Measurements from ENCODE around the gene NOL11.
"Not testable (repeated sequence)": the region's sequence is repeated elsewhere in the genome, so short reads cannot be mapped to it uniquely, and the experiment has no call there.

The NOL11 gene

DNA sequence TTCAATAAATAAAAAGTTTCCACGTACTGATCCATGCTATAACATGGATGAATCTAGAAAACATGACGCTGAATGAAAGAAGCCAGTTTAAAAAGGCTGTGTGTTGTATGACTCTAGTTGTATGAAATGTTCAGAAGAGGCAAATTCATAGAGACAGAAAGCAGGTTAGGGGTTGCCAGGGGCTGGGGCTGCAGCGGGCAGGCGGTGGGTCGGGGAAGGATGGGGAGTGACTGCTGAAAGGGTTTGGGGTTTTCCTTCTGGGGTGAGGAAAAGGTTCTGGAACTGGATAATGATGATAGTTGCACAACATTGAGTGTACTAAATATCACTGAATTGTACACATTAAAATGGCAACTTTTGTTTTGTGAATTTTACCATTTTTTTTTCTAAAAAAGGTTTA is 36.3 kb downstream of the NOL11 start:
- DNase-seq (ENCODE audit: low spot score): no peak

DNA sequence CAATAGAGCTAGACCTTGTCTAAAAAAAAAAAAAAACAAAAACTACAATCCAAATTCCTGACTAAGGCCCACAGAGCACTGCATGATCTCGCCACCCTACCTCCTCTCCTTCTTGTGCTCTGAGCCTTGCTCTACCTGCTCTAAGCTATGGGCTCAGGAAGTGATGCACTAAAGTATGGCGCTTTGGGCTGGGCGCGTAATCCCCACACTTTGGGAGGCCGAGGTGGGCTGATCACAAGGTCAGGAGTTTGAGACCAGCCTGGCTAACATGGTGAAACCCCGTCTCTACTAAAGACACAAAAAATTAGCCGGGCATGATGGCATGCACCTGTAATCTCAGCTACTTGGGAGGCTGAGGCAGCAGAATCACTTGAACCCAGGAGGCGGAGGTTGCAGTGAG is 37.0 kb downstream of the NOL11 start:
- not testable (repeated sequence) for DNase-seq (ENCODE audit: low spot score)

- not testable (repeated sequence) for DNase-seq (ENCODE audit: low spot score)
These were observed 39.0 kb downstream of the NOL11 start for GRCh38 chr17:67756766-67757165.

GRCh38 chr17:67759355-67760171 is 41.8 kb downstream of the NOL11 start:
- DNase-seq (ENCODE audit: low spot score): peak; percentile 20

- no peak for DNase-seq (ENCODE audit: low spot score)
These were observed 47.9 kb downstream of the NOL11 start for GRCh38 chr17:67765623-67766022.

GRCh38 chr17:67769231-67769630 is 51.5 kb downstream of the NOL11 start:
- no peak for DNase-seq (ENCODE audit: low spot score)

- no peak for DNase-seq (ENCODE audit: low spot score)
These were observed 52.8 kb downstream of the NOL11 start for GRCh38 chr17:67770539-67770938.

DNA sequence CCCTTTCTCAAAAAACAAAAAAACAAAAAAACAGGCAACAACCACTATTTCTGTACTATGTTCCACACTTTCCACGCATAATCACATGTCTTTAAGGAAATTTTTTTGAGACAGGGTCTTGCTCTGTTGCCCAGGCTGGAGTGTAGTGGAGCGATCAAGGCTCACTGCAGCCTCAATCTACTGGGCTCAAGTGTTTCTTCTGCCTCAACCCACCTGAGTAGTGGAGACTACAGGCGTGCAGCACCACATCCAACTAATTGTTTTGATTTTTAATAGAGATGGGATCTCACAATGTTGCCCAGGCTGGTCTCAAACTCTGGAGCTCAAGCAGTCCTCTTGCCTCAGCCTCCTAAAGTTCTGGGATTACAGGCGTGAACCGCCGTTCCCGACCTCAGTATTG is 54.9 kb downstream of the NOL11 start:
- no peak for DNase-seq (ENCODE audit: low spot score)

GRCh38 chr17:67773246-67773645 is 55.5 kb downstream of the NOL11 start:
- no peak for DNase-seq (ENCODE audit: low spot score)

DNA sequence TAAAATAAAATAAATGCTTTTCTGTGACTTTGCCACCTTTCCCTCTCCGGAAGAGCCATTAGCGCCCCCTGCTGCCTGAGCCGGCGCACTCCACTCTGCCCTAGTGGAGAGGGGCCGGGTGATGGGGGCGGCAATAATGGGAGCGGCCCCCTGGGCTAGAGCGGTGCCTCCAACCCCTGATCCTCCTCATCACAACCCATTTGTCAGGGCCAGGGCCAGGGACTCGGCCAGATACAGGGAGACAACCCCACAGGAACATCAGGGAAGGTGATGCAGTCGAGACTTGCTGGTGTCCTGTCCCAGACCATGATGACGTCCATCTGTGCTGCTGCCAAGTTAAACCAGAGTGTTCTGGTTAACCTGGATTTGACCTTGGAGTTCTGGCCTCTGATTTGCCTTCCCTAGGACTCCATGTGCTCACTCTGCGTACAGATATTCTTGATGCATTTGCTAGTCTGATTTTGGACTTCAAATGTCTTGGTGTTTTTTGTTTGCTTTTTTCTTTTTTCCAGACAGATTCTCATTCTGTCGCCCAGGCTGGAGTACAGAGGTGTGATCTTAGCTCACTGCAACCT is 61.4 kb downstream of the NOL11 start:
- DNase-seq (ENCODE audit: low spot score): peak; percentile 49

DNA sequence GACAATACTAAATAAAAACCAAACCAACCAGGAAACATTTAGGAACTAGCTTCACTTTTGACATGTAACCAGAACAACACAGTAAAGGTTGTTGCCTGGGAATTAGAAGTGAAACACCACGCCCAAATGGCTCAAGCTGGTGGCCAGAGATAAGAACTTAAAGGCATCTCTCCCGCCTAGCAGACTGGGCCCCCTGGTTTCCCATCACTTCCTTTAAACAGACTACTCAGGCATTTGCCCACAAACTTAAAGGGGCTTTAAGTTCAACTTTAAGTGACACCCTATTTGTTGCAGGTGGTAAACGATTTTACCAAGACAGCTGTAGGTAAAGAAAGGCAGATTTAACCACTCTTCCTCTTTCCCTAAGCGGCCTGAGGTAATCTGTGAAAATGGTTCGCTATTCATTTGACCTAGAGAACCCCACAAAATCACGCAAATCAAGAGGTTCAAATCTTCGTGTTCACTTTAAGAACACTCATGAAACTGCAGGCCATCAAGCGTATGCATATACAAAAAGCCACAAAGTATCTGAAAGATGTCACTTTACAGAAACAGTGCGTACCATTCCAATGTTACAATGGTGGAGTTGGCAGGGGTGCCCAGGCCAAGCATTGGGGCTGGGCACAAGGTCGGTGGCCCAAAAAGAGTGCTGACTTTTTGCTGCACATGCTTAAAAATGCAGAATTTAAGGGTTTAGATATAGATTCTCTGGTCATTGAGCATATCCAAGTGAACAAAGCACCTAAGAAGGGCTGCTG is 66.8 kb downstream of the NOL11 start:
- no peak for DNase-seq (ENCODE audit: low spot score)

DNA sequence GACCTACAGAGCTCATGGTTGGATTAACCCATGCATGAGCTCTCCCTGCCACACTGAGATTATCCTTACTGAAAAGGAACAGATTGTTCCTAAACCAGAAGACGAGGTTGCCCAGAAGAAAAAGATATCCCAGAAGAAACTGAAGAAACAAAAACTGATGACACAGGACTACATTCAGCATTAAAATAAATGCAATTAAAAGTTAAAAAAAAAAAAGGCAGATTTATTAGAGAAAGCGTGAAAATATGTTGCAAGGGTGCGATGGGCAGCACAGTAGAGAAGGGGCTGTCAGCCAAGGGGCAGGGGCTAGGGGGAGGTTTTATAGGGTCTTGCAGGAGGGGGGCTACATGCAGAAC is 67.4 kb downstream of the NOL11 start:
- no peak for DNase-seq (ENCODE audit: low spot score)

GRCh38 chr17:67785504-67785903 is 67.8 kb downstream of the NOL11 start:
- DNase-seq (ENCODE audit: low spot score): no peak

Data from hepatic stellate cell (primary cell).